ENCODE data around the gene EBF3. TPM values are rescaled to one million over a fixed set of nuclear protein-coding genes. Genes with fewer than 3 reads are reported as not detected.
A peak's percentile ranks its signal among the peaks of the same experiment; 100 is the strongest.

The EBF3 gene, protein sequence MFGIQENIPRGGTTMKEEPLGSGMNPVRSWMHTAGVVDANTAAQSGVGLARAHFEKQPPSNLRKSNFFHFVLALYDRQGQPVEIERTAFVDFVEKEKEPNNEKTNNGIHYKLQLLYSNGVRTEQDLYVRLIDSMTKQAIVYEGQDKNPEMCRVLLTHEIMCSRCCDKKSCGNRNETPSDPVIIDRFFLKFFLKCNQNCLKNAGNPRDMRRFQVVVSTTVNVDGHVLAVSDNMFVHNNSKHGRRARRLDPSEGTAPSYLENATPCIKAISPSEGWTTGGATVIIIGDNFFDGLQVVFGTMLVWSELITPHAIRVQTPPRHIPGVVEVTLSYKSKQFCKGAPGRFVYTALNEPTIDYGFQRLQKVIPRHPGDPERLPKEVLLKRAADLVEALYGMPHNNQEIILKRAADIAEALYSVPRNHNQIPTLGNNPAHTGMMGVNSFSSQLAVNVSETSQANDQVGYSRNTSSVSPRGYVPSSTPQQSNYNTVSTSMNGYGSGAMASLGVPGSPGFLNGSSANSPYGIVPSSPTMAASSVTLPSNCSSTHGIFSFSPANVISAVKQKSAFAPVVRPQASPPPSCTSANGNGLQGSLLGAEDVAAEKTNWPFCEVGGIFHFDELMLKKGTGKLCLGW
- total RNA-seq (2021) (not detected in 2 replicates), Bru-seq, nascent RNA (percentile 1 among the genes with signal in this experiment), BruChase-seq, experiment 1, labeled RNA remaining after a 2-hour chase (not detected), BruChase-seq, experiment 2, labeled RNA remaining after a 6-hour chase (not detected)
- long read RNA-seq: 0 reads

DNA sequence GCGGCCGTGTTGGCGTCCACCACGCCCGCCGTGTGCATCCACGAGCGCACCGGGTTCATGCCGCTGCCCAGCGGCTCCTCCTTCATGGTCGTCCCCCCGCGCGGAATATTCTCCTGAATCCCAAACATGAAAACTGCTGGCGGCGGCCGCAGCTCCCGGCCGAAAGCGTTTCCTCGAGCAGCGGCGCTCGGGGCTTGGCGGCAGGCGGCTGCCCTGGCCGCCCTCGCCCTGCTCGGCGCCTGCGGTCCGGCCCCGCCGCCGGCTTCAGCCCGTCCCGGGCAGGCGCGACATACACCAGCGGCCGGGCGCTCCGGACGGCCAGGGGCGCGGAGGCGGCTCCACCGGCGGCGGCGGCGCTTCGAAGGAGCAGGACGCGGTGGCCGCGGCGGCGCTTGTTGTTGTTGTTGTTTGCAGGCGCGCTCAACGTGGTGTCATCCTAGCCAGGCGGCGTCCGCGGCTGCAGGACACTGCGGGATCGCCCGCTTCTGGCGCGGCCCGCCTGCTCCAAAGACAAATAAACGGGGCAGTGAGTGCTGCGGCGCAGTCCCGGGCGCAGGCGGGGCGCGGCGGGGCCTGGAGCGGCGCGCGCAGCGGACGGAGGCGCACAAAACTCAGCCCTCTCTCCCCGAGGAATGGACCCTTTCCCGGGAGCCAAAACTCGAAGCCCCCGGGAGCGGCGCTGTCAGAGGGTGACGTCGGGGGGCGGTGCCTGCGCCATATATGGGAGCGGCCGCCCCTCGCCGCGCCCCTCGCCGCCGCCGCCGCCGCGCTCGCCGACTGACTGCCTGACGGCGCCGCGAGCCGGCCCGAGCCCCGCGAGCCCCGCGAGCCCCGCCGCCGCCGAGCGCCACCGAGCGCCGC, at the start of gene EBF3:
Gene EBF3, minus strand, starts transcription at position 634 of the 861 bp plus-strand sequence. Its CDS starts 506 bp downstream, at position 128.
- CTCF ChIA-PET: no interaction called here
- Histone ChIP-seq H3K9me2 (ENCODE audit: insufficient read depth) (no peaks in the 10 kb centered on the region), H3F3A (ENCODE audit: insufficient read depth, low read depth) (no peaks in the 10 kb centered on the region), H3K27ac (no peak within 1 kb of the TSS), H3K4me3 (no peak within 1 kb of the TSS), H3K36me3 (ENCODE audit: low read depth) (no peaks in the 10 kb centered on the region), H3K4me1 (replicated peaks; ENCODE audit: insufficient read depth) (no peaks in the 10 kb centered on the region), H4K20me1 (ENCODE audit: insufficient read depth) (no peaks in the 10 kb centered on the region), H2AFZ (no peak within 1 kb of the TSS), H3K4me2 (no peak within 1 kb of the TSS), H3K9me3 (ENCODE audit: insufficient read depth, low read depth) (no peaks in the 10 kb centered on the region), H3K27me3 (ENCODE audit: insufficient read depth, low read depth) (no peaks in the 10 kb centered on the region), H3K79me2 (ENCODE audit: low read depth) (no peaks in the 10 kb centered on the region)
- intact Hi-C loops (cut with micrococcal nuclease; ENCODE audit: unreplicated experiment): no loop called here
- DNase-seq: no peak
- TF ChIP-seq, protein P1, sequence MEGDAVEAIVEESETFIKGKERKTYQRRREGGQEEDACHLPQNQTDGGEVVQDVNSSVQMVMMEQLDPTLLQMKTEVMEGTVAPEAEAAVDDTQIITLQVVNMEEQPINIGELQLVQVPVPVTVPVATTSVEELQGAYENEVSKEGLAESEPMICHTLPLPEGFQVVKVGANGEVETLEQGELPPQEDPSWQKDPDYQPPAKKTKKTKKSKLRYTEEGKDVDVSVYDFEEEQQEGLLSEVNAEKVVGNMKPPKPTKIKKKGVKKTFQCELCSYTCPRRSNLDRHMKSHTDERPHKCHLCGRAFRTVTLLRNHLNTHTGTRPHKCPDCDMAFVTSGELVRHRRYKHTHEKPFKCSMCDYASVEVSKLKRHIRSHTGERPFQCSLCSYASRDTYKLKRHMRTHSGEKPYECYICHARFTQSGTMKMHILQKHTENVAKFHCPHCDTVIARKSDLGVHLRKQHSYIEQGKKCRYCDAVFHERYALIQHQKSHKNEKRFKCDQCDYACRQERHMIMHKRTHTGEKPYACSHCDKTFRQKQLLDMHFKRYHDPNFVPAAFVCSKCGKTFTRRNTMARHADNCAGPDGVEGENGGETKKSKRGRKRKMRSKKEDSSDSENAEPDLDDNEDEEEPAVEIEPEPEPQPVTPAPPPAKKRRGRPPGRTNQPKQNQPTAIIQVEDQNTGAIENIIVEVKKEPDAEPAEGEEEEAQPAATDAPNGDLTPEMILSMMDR (conservative IDR thresholded peaks at IDR 0.05): no peak
- no peak for TF ChIP-seq EZH2 (IDR thresholded peaks at IDR 0.05; ENCODE audit: low read depth)
- no TSS peak for BruUV-seq (replicated peaks)
- POLR2A ChIA-PET (ENCODE audit: unreplicated experiment): no interaction called here

DNA sequence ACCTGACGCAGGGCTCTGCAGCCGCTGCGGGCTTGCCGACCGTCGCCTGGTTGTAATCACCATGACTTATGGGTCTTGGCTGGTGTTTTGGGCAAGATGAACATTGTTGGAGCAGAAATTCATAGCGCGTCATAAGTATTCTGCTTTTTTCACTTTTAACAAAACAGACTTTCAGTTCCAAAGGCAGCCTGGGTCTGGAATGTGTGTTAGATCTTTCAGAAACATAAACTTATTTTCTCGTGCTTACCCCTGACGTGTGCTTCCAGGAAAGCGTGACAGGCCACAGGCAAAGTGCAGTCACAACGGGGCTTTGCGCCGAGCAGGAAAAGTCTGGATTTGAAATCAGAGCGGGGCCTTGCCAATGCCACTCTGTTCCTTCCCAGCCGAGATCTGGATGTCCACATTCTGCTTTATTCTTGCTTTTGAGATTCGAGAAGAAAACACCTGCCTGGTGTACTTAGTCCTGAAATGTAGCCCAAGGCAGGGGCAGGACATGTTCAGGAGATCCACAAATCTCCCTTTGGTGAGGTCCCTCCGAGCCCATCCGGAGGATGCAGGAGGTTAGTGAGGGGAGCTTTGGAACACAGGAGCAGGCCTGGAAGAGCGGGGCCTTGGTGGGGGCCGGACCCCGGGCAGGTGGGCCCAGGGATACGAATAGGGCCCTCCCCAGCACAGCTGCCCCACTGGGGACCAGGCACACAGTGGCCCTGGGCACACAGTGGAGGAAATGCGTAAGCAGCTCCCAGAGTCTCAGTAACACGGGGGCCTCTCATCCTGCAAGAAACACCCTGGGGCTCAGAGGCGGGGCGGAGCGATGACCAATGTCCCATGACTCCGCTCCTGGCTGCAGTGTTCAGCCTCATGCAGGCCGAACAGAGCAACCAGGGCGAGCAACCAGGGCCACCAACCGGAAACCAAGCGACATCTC, 49.5 kb upstream of the EBF3 start:
- no peaks in the 10 kb centered on the region for H3K79me2 ChIP-seq (ENCODE audit: low read depth)
- no TSS peak for BruUV-seq (replicated peaks)
- no peak overlapping the region for H3K4me2 ChIP-seq
- H4K20me1 ChIP-seq (ENCODE audit: insufficient read depth): no peaks in the 10 kb centered on the region
- no peak overlapping the region for H3K4me3 ChIP-seq
- H2AFZ ChIP-seq: no peak overlapping the region
- no peaks in the 10 kb centered on the region for H3K9me2 ChIP-seq (ENCODE audit: insufficient read depth)
- no peaks in the 10 kb centered on the region for H3K36me3 ChIP-seq (ENCODE audit: low read depth)
- no peaks in the 10 kb centered on the region for H3F3A ChIP-seq (ENCODE audit: insufficient read depth, low read depth)
- TF ChIP-seq, protein P1 (conservative IDR thresholded peaks at IDR 0.05): no peak
- TF ChIP-seq EZH2 (IDR thresholded peaks at IDR 0.05; ENCODE audit: low read depth): no peak
- intact Hi-C loops (cut with micrococcal nuclease; ENCODE audit: unreplicated experiment): no loop called here
- DNase-seq: no peak
- no peaks in the 10 kb centered on the region for H3K4me1 ChIP-seq (replicated peaks; ENCODE audit: insufficient read depth)
- CTCF ChIA-PET: no interaction called here
- no peaks in the 10 kb centered on the region for H3K9me3 ChIP-seq (ENCODE audit: insufficient read depth, low read depth)
- H3K27ac ChIP-seq: no peak overlapping the region
- H3K27me3 ChIP-seq (ENCODE audit: insufficient read depth, low read depth): no peaks in the 10 kb centered on the region
- POLR2A ChIA-PET (ENCODE audit: unreplicated experiment): no interaction called here

Data from PC-9 (cell line).